ENCODE measurements around the gene PDGFC.

The PDGFC gene

GRCh38 chr4:156729416-156729815 is 242.2 kb downstream of the PDGFC start:
- no peak for DNase-seq

GRCh38 chr4:156725257-156725656 is 246.3 kb downstream of the PDGFC start:
- DNase-seq: no peak

GRCh38 chr4:156723951-156724668 is 247.5 kb downstream of the PDGFC start:
- no peak for DNase-seq

- no peak for DNase-seq
Observed at GRCh38 chr4:156718226-156718625, 253.4 kb downstream of the PDGFC start.

- DNase-seq: no peak
Observed at GRCh38 chr4:156711193-156711590, 260.4 kb downstream of the PDGFC start.
